ENCODE results near the gene RBBP6.
"Not testable (repeated sequence)": the region's sequence is repeated elsewhere in the genome, so short reads cannot be mapped to it uniquely, and the experiment has no call there.

Gene RBBP6

GRCh38 chr16:24571096-24571495 is 31.7 kb downstream of the RBBP6 start:
- no peak for DNase-seq

- DNase-seq: no peak
These were observed 32.7 kb downstream of the RBBP6 start for GRCh38 chr16:24572069-24572468.

DNA sequence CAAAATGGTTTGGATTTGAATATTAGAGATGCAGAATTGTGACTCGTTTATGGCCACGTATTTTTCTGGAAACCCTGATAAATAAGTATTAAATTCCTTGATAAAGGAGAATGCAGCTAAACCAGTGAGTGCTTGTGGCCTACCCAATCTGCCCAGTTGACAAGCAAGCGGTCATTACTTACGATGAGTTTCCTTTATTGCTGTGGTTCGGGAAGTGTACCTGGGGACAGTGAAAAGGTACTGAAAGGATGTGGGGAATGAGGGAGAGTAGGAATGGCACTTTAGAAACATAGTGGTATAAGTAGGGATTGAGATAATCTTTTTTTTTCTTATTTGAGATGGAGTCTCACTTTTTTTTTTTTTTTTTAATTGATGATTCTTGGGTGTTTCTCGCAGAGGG is 33.8 kb downstream of the RBBP6 start:
- DNase-seq: no peak

DNA sequence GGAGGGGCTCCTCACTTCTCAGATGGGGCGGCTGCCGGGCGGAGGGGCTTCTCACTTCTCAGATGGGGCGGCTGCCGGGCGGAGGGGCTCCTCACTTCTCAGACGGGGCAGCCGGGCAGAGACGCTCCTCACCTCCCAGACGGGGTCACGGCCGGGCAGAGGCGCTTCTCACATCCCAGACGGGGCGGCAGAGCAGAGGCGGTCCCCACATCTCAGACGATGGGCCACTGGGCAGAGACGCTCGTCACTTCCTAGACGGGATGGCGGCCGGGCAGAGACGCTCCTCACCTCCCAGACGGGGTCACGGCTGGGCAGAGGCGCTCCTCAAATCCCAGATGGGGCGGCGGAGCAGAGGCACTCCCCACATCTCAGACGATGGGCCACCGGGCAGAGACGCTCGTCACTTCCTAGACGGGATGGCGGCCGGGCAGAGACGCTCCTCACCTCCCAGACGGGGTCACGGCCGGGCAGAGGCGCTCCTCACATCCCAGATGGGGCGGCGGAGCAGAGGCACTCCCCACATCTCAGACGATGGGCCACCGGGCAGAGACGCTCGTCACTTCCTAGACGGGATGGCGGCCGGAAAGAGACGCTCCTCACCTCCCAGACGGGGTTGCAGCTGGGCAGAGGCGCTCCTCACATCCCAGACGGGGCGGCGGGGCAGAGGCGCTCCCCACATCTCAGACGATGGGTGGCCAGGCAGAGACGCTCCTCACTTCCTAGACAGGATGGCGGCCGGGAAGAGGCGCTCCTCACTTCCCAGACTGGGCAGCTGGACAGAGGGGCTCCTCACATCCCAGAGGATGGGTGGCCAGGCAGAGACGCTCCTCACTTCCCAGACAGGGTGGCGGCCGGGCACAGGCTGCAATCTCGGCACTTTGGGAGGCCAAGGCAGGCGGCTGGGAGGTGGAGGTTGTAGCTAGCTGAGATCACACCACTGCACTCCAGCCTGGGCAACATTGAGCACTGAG is 35.4 kb downstream of the RBBP6 start:
- DNase-seq: not testable (repeated sequence)

DNA sequence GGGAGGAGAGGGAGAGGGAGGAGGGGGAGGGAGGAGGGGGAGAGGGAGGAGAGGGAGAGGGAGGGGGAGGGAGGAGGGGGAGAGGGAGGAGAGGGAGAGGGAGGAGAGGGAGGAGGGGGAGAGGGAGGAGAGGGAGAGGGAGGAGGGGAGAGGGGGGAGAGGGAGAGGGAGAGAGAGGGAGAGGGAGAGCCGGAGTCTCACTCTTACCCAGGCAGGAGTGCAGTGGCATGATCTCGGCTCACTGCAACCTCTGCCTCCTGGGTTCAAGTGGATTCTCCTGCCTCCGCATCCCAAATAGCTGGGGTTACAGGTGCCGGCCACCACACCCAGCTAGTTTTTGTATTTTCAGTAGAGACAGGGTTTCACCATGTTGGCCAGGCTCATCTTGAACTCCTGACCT is 36.4 kb downstream of the RBBP6 start:
- not testable (repeated sequence) for DNase-seq

DNA sequence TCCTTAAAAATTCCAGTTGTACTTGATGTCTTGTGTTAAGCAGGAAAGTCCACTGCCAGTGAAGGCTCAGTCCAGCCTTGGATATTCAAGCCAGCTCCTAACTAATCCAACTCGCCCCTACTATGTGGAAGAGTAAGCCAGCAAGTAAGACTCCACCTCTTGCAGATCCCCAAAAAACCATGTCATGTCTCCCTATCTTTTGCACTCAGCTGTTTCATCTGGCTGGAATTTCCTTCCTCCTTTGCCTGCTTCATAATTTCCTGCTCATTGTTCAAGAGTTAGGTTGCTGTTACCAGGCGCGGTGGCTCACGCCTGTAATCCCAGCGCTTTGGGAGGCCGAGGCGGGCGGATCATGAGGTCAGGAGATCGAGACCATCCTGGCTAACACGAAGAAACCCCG is 37.8 kb downstream of the RBBP6 start:
- DNase-seq: no peak

- DNase-seq: no peak
These were observed 41.3 kb downstream of the RBBP6 start for GRCh38 chr16:24580665-24581064.

GRCh38 chr16:24583494-24583893 is 44.1 kb downstream of the RBBP6 start:
- no peak for DNase-seq

DNA sequence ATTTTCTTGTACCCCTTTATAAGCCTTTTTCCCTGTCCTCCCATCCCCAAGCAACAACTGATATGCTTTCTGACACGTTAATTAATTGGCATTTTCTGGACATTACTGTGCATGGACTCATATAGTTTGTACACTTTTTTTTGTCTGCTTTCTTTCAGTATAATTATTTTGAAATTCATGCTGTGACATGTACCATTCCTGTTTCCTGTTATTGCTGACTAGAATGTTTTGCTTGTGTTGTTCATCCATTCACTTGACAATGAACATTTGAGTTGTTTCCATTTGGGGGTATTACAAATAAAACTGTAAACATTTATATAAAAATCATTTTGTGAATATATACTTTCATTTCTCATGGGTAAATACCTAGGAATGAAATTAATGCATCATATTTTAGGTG is 50.6 kb downstream of the RBBP6 start:
- DNase-seq: no peak

DNA sequence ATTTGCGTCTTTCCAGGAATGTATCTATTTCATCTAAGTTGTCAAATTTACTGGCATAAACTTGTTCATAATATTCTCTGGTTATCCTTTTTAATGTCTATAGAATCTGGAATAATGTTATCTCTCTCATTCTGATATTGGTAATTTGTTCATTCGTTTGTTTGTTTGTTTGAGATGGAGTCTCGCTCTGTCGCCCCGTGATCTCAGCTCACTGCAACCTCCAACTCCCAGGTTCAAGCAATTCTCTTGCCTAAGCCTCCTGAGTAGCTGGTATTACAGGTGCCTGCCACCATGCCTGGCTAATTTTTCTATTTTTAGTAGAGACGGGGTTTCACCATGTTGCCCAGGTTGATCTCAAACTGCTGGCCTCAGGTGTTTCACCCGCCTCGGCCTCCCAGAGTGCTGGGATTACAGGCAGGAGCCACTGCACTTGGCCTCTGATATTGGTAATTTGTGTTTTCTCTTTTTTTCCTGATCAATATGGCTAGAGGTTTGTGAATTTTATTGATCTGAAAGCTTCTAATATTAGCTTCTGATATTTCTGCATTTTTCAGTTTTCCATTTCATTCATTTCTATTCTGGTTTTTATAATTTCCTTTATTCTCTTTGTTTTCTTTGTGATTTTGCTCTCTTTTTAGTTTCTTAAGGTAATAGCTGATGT is 59.5 kb downstream of the RBBP6 start:
- DNase-seq: no peak

- DNase-seq: no peak
These were observed 70.0 kb downstream of the RBBP6 start for GRCh38 chr16:24609417-24609739.

GRCh38 chr16:24609740-24610415 is 70.5 kb downstream of the RBBP6 start:
- no peak for DNase-seq

DNA sequence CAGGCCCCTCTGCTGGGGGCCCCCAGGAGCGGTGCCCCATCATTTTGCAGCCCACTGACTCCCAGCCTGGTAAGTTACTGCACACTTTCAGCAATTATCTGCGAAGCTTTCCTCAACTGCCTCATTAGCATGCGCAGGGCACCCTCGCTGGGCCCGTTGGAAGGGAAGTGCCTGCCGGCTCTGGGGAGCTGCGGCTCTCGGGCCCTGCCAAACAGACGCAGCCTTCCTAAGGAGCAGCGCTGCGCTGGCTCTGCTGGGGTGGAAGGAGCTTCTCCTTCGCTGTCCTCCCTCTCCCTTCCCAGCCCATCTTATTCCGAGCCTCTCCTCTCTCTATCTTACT is 71.0 kb downstream of the RBBP6 start:
- no peak for DNase-seq

- no peak for DNase-seq
These were observed 71.9 kb downstream of the RBBP6 start for GRCh38 chr16:24611310-24611709.

DNA sequence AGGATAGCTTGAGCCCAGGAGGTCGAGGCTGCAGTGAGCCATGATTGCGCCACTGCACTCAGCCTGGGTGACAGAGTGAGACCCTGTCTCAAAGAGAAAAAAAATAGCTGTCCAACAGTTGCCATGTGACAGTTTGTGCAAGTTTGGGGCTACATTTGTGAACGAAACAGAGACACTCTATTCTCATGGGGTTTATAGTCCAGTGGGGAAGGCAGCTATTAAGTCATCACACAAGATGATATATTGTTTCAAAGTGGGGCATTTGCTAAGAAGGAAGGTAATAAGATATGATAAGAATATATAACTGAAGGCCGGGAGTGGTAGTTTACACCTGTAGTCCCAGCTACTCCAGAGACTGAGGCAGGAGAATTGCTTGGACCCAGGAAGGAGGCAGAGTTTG is 73.3 kb downstream of the RBBP6 start:
- no peak for DNase-seq

DNA sequence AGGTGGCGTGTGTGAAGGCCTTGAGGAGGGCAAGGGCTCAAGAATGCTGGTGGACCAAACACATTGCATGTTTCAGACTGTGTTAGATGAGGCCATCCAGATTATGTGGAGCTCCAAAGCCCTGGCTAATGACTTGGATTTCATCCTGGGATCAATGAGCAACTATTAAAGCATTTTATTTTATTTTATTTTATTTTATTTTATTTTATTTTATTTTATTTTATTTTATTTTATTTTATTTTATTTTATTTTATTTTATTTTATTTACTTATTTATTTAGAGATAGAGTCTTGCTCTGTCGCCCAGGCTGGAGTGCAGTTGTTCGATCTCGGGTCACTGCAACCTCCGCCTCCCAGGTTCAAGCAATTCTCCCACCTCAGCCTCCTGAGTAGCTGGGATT is 73.9 kb downstream of the RBBP6 start:
- DNase-seq: not testable (repeated sequence)

DNA sequence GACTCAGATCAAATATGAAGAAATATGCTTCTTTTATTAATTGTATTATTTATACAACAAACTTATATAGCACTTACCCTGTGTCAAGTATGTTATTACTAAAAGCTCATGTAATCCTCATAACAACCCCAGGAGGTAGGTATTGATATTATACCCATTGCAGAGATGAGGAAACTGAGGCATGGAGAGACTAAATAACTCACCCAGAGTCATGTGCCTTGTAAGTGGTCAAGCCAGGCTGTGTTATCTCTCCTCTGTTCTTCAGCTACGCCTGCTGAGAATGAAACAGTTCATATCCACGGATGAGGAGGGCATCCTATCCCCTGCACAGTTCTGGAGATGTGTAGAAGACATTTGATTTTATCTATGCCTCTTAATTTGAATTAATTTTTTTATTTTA is 78.1 kb downstream of the RBBP6 start:
- DNase-seq: no peak

Measured in activated CD4-positive, alpha-beta T cell treated with anti-CD3 and anti-CD28 coated beads for 4 hours (primary cell).